Measurements from ENCODE around the gene KDM4C.
"Not testable (repeated sequence)": the region's sequence is repeated elsewhere in the genome, so short reads cannot be mapped to it uniquely, and the experiment has no call there.

KDM4C gene

GRCh38 chr9:6805532-6805931 is 47.8 kb downstream of the KDM4C start:
- no peak overlapping the region for H3K4me3 ChIP-seq (ENCODE audit: low read length)
- DNase-seq (ENCODE audit: low read depth): no peak
- TF ChIP-seq, protein P1, sequence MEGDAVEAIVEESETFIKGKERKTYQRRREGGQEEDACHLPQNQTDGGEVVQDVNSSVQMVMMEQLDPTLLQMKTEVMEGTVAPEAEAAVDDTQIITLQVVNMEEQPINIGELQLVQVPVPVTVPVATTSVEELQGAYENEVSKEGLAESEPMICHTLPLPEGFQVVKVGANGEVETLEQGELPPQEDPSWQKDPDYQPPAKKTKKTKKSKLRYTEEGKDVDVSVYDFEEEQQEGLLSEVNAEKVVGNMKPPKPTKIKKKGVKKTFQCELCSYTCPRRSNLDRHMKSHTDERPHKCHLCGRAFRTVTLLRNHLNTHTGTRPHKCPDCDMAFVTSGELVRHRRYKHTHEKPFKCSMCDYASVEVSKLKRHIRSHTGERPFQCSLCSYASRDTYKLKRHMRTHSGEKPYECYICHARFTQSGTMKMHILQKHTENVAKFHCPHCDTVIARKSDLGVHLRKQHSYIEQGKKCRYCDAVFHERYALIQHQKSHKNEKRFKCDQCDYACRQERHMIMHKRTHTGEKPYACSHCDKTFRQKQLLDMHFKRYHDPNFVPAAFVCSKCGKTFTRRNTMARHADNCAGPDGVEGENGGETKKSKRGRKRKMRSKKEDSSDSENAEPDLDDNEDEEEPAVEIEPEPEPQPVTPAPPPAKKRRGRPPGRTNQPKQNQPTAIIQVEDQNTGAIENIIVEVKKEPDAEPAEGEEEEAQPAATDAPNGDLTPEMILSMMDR (conservative IDR thresholded peaks at IDR 0.05; ENCODE audit: low read depth, low read length): no peak

DNA sequence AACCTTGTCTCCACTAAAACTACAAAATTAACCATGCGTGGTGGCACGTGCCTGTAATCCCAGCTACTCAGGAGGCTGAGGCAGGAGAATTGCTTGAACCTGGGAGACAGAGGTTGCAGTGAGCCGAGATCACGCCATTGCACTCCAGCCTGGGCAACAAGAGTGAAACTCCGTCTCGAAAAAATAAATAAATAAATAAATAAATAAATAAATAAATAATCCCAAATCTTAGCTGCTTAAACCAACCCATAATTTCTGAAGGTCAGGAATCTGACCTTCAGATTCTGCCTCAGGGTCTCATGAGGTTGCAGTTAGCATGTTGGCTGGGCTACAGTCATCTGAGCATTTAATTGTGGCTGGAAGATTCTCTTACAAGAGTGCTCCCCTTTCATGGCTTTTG is 48.5 kb downstream of the KDM4C start:
- not testable (repeated sequence) for H3K4me3 ChIP-seq (ENCODE audit: low read length)

GRCh38 chr9:6807669-6808068 is 49.9 kb downstream of the KDM4C start:
- H3K4me3 ChIP-seq (ENCODE audit: low read length); DNase-seq (ENCODE audit: low read depth): not testable (repeated sequence)

More for the DNA sequence above, 48.5 kb downstream of the KDM4C start:
- DNase-seq (ENCODE audit: low read depth): not testable (repeated sequence)

GRCh38 chr9:6811436-6811835 is 53.7 kb downstream of the KDM4C start:
- DNase-seq (ENCODE audit: low read depth): no peak
- TF ChIP-seq, protein P1 (conservative IDR thresholded peaks at IDR 0.05; ENCODE audit: low read depth, low read length): no peak
- no peak overlapping the region for H3K4me3 ChIP-seq (ENCODE audit: low read length)

DNA sequence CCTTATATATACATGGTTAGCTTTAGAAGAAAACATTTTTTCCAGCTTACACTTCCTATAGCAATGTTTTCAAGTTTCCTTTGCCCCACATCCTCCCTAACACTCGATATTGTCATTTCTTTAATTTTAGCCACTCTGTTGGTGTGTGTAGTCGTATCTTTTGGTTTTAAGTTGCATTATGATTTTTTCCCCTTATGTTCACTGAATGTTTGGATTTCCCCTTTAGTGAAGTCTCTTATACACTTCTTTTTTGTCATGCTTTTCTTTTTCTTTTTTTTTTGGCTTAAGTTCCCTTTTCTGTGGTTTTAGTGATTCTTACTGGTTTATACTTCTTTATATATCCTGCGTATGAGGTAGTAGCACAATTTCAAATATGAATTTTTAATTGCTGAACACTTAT is 58.8 kb downstream of the KDM4C start:
- DNase-seq (ENCODE audit: low read depth): no peak
- H3K4me3 ChIP-seq (ENCODE audit: low read length): no peak overlapping the region
- TF ChIP-seq, protein P1 (conservative IDR thresholded peaks at IDR 0.05; ENCODE audit: low read depth, low read length): no peak

DNA sequence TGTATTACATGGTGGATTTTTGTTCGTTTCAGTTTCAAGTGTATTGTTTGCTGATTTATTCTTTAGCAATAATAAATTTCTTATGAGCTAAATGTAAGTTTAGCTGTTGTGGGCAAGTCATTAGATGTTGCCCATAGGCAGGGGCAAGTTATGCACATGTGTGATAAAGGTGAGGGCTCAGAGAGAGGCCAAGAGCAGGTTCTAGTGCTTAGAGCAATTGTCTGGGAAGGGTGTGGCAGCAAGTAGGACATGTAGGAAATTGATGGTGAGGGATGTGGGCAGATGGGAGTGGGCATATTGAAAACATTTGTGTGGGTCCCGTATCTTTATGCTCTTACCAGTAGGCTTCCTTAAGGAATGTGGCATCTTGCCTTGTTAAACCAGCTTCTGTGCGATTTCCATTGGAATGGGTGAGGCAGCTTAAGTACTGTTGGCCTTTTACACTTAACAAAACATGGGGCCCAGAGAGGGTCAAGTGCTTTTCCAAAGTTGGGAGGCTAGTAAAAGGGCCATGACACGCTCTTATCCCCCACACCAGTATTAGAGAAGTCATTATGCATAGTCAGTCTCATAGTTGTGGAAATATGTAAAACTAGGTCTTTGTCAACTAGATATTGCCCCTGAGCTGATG is 60.6 kb downstream of the KDM4C start:
- no peak overlapping the region for H3K4me3 ChIP-seq (ENCODE audit: low read length)
- no peak for DNase-seq (ENCODE audit: low read depth)
- TF ChIP-seq, protein P1 (conservative IDR thresholded peaks at IDR 0.05; ENCODE audit: low read depth, low read length): no peak

DNA sequence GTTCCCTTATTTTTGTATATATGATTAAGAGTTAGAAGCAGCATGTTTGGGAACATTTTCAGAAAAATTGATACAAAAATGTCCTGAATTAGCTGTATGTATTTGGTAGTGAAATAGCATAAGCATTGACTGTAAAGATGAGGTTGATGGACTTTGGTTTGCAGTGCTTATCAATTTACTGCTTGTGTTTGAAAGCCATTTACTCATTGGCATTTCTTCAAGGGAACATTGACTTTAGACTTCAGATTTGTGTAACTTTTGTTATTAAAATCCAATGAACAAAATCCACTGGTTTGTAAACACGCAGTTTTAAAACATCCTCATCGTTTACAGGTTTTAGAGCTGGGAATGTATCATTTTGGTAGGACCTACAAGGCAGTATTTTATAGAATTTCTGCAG is 61.3 kb downstream of the KDM4C start:
- no peak for DNase-seq (ENCODE audit: low read depth)
- H3K4me3 ChIP-seq (ENCODE audit: low read length): no peak overlapping the region
- TF ChIP-seq, protein P1 (conservative IDR thresholded peaks at IDR 0.05; ENCODE audit: low read depth, low read length): no peak

- DNase-seq (ENCODE audit: low read depth): no peak
- TF ChIP-seq, protein P1 (conservative IDR thresholded peaks at IDR 0.05; ENCODE audit: low read depth, low read length): no peak
These were observed 61.8 kb downstream of the KDM4C start for GRCh38 chr9:6819529-6819928.

More at GRCh38 chr9:6819529-6819928, 61.8 kb downstream of the KDM4C start:
- H3K4me3 ChIP-seq (ENCODE audit: low read length): no peak overlapping the region
